ENCODE results near the gene RNF4. TPM values are rescaled to one million over a fixed set of nuclear protein-coding genes. Genes with fewer than 3 reads are reported as not detected.
A peak's percentile ranks its signal among the peaks of the same experiment; 100 is the strongest.
"Not testable (repeated sequence)": the region's sequence is repeated elsewhere in the genome, so short reads cannot be mapped to it uniquely, and the experiment has no call there.

RNF4 gene
- total RNA-seq, 1 donor from 2014 or later, result 34.6 TPM

DNA sequence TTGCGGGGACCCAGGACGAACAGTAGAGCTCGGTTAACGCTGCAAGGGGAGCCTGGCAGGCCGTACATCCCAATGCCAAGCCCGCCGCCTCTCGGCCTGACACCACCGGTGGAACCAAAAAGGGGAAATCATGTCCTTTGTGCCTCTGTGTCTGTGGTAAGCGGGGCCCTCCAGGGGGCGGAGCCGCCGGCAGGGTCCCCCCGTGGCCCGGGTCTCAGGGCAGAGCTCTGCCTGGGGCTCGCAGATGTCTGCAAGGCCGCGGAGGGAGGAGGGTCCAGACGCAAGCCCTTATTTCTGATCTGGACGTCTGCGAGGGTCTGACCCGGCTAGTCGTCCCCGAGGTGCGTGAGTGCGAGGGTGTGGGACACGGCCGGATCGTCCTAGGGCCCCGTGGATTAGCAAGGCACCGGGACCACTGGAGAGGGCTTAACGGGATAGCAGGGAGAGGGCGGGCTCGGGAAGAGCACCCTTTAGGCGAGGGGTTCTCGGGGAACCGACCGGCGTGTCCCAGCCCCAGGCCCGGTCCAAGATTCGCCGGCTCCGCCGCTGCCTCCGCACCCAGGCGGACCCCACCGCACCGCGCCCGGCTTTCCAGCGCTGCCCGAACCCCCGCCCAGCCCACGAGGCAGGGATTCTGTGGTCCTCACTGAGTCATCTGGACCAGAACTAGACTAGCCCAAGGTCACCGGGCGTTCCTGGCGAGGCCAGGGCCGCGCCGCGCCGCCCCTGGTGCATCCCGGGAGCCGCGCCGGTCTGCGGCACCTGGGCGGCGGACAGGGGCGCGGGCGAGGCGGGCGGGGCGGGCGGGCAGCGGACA, 66.7 kb downstream of the RNF4 start:
- peak; percentile 67 for ATAC-seq

DNA sequence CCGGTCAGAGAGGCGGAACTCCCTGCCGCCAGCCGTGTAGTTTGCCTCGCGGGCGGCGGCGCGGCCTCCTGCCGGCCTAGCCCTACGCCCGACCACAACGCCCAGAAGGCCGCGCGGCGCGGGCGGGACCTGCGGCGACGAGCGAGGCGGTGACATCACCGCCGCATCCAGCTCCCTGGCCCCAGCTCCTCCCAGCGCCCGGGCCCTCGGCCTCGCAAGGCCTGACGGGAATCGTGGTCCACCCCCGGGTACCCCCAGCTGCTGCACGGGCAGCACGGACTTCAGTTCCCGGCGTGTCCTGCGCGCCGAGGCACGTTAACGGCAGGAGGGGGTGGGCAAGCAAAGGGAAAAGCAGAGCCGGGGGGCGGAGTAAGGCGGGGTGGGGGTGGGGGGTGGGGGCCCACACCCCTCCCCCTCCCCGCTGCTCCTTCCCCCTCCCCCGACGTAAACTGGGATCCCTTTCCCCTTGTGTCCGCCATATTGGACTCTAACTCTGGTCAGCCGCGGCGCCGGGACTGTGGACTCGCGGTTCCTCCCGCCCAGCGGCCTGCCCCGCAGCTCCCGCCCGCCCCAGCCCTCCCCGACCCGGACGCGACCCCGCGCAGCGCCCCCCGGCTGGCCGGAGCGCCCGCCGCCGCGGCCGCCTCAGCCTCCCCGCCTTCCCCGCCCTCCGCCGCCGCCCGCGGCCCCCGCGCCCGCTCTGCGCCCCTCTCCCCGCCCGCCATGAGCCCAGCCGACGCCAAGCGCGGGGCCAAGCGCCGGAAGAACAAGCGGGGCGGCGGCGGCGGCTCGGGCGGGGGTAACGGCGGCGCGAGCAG, 67.5 kb downstream of the RNF4 start, which contains the start of gene FAM193A:
Gene FAM193A, plus strand, starts transcription at position 455 of the 818 bp plus-strand sequence. Its CDS starts 269 bp downstream, at position 724.
- ATAC-seq, result peak; percentile 99

DNA sequence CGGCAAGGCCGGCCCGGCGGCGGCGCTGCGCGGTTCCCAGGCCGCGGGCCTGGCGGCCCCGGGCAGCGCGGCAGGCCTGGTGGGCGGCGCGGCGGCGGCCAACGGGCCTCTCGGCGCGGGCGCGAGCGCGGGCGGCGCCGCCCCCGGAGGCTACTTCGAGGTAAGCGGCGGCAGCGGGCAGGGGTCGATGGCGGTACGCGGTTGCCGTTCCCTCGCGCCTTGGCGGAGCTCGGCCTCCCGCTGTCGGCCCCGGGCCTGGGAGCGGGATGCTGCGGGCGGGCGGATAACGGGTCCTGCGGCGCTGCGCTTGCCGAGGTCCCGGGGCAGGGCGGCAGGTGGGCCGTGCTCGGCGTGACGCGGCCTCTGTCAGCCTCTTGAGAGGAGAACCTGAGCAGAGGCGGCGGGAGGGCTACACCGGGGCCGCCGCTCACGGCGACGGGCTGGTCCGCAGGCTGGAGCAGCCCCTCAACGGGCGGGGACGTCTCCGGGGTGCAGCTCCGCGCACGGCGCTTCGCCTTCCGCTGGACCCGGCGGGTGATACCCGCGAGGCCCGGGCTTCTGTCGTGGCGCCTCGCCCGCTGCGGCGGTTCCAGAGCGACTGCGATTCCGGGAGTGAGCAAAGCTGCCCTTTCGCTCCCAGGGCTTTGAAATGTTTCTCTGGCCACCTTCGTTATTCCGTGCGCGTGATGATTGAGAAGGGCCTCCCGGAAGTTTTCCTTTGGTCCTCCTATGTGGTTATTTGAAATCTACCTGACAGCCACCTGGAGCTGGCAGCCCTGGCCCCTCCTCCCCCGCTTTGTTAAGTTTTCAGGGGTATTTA, 68.3 kb downstream of the RNF4 start:
- peak; percentile 1 for ATAC-seq

DNA sequence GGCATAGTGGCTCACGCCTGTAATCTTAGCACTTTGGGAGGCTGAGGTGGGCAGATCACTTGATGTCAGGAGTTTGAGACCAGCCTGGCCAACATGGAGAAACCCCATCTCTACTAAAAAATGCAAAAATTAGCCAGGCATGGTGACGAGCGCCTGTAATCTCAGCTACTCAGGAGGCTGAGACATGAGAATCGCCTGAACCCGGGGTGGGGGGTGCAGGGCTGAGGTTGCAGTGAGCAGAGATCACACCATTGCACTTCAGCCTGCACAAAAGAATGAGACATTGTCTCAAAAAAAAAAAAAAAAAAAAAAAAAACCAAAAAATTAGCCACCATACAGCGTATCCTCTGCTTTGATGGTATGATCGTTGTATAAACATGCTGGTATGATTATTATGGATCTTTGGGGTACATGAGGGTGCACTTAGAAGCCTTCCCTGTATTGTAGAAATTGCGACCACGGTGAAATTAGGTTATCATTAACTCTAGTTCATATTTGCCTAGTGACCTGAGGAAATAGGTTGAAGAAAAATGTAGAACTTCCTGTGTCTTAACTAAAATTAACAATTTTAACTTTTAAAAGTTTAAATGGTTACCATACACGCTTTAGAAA, 74.8 kb downstream of the RNF4 start:
- ATAC-seq, result not testable (repeated sequence)

DNA sequence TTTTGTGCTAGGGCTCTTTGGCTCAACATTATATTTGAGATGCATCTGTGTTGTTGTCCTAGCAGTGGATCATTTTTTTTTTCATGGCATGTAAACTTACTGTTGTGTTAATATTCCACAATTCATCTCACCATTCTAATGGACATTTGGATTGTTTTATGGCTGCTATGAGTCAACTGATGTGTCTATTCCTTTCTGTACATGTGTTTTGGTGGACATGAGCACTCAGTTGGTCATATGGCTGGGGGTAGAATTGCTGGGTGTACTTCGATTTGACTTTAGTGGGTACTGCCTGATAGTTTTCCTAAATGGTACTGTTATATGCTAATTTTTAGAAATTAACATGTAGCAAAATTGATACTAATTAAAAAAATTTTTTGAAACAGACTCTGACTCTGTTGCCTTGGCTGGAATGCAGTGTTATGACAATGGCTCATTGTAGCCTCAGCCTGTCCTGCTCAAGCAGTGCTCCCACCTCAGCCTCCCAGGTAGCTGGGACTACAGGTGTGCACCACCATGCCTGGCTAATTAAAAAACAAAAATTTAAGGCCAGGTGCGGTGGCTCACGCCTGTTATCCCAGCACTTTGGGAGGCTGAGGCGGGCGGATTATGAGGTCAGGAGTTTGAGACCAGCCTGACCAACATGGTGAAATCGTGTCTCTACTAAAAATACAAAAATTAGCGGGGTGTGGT, 76.6 kb downstream of the RNF4 start:
- ATAC-seq, result no peak

DNA sequence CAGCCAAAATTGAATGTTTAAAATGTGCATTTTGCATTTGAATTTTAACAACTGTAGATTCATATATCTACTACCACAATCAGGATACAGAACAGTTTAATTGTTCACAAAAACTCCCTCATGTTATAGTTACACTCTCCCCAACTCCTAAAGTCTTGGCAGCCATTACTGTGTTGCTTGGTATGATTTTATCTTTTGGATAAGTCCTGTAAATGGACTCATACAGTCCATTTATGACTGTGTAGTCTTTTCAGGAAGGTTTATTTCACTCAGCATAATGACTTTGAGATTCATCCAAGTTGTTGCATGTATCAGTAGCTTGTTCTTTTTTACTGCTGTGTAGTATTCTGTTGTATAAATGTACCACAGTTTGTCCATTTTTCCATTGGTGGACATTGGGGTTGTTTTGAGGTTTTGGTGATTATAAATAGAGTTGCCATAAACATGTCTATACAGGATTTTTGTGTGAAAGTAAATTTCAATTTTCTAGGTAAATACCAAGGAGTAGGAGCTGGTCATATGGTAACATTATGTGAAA, 77.4 kb downstream of the RNF4 start:
- no peak for ATAC-seq

DNA sequence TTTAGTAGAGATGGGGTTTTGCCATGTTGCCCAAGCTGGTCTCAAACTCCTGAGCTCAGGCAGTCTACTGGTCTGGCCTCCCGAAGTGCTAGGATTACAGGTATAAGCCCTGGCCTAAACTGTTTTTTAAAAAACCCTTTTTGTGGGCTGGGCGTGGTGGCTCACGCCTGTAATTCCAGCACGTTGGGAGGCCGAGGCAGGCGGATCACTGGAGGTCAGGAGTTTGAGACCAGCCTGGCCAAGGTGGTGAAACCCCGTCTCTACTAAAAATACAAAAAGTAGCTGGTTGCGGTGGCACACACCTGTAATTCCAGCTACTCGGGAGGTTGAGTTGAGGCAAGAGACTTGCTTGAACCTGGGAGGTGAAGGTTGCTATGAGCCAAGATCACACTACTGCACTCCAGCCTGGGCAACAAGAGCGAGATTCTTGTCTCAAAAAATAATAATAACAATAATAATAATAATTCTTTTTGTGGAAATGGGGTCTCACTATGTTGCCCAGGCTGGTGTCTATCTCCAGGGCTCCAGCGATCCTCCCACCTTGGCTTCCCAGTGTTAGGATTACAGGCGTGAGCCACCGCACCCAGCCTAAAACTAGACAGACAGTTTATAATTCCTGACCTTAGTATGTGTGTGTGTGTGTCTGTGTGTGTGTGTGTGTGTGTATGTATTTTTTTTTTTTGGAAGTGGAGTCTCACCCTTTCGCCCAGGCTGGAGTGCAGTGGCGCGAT, 78.2 kb downstream of the RNF4 start:
- not testable (repeated sequence) for ATAC-seq

DNA sequence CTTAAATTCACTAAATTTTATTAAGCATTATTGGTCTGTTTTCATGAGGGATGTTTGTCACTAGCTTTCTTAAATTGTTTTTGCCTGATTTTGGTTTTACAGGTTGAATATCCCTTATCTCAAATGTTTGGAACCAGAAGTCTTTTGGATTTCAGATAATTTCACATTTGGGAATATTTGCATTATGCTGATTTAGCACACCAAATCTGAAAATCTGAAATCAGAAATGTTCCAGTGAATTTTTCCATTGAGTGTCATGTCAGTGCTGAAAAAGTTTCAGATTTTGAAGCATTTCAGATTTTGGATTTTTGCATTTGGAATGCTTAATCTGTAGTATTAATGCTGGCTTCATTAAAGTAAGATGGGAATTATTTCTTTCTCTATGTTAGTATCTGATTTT, 82.2 kb downstream of the RNF4 start:
- ATAC-seq, result no peak

DNA sequence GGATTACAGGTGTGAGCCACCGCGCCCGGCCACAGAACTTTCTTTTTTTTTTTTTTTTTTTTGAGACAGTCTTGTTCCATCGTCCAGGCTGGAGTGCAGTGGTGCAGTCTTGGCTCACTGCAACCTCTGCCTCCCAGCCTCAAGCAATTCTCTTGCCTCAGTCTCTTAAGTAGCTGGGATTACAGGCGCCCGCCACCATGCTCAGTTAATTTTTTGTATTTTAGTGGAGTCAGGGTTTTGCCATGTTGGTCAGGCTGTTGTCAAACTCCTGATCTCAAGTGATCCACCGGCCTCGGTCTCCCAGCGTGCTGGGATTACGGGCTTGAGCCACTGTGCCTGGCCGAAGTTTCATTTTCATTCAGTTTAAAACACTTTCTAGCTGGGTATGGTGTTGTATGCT, 83.9 kb downstream of the RNF4 start:
- no peak for ATAC-seq

DNA sequence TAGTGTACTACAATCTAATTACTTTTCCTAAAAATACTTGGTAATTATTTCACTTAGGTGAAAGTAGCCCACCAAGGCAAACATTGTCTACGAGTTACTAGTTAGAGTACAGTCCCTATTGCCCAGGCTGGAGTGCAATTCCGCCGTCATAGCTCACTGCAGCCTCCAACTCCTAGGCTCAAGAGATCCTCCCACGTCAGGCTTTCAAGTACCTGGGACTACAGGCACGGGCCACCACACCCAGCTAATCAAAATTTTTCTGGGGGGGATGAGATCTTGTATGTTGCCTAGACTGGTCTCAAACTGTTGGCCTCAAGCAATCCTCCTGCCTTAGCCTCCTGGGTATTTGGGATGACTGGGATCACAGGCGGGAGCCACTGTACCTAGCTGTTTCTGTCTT, 89.4 kb downstream of the RNF4 start:
- ATAC-seq, result no peak

DNA sequence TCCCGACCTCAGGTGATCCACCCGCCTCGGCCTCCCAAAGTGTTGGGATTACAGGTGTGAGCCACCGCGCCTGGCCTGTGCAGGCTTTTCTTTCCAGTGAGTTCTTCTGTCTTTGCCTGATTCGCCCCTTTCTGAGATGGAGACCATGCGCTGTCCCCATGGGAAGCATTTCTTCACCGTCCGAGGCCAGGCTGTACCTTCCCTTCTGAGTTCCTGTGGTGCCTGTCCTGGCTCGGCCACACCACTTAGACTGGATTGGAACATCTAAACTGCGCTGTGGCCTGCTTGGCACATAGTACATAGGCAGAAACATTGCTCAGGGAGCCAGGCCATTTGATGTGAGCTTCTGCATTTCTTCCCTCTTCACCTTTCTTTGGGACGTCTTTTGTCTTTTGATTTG, 91.3 kb downstream of the RNF4 start:
- no peak for ATAC-seq

Other genes starting within 250 kb of the RNF4 start
- 5.7 TPM for gene HAUS3, start 227.0 kb upstream of the RNF4 start, total RNA-seq
- gene POLN, start 227.0 kb upstream of the RNF4 start, total RNA-seq, result 1.1 TPM
- 21.1 TPM for gene MXD4, start 207.0 kb upstream of the RNF4 start, total RNA-seq
- 5.3 TPM for gene ZFYVE28, start 50.5 kb upstream of the RNF4 start, total RNA-seq
- 0.28 TPM for gene CFAP99, start 50.2 kb upstream of the RNF4 start, total RNA-seq
- 12.0 TPM for gene FAM193A, start 67.5 kb downstream of the RNF4 start, total RNA-seq

Measured in esophagus mucosa (tissue), 1 donor.